Cardiac muscle cell (in vitro differentiated cells and primary cell): ENCODE data around the gene REN. TPM values are rescaled to one million over a fixed set of nuclear protein-coding genes. Genes with fewer than 3 reads are reported as not detected.

Experiments
- DNase-seq, 2 donors: peaks; one replicate each; pipeline versions ENCODE4 v3.0.0 to v3.0.0-alpha.2; 2010 to 2017; ENCODE audit warnings: low read depth in 1 of 2, low spot score in 1 of 2
- H3K27ac ChIP-seq: fragments of 200-600 bp; sonication (generic); 2 replicates; pipeline ENCODE4 v1.5.1; 2016
- H3K27me3 ChIP-seq: fragments of 200-600 bp; sonication (generic); 2 replicates; pipeline ENCODE4 v1.6.0; 2016; ENCODE audit warnings: control low read depth
- H3K36me3 ChIP-seq: fragments of 200-600 bp; sonication (generic); 2 replicates; pipeline ENCODE4 v1.5.1; 2016; ENCODE audit warnings: control low read depth
- H3K4me1 ChIP-seq: fragments of 200-600 bp; sonication (generic); 2 replicates; pipeline ENCODE4 v1.8.1; 2017; ENCODE audit warnings: low read depth, mild to moderate bottlenecking, mixed run types
- H3K4me3 ChIP-seq: fragments of 200-600 bp; sonication (generic); 2 replicates; pipeline ENCODE4 v1.5.1; 2016; ENCODE audit warnings: mild to moderate bottlenecking
- H3K9me3 ChIP-seq: fragments of 200-600 bp; sonication (generic); 2 replicates; pipeline ENCODE4 v1.5.1; 2017; ENCODE audit warnings: low read depth, mild to moderate bottlenecking, control low read depth
- polyA plus RNA-seq: library from polyadenylated mRNA; unstranded; fragments of >200 nt; fragmentation: Nextera tagmentation; extraction: Ambion mirVana; gene quantifications from 2 replicates; pipeline ENCODE4 v1.2.1, GENCODE V29; 2016
- total RNA-seq: library from RNA; depleted of rRNA; stranded (reverse); fragments of >200 nt; gene quantifications from 2 replicates; pipeline ENCODE4 v1.2.3, GENCODE V29; 2016
- TF ChIP-seq, protein P1 (sequence below): IDR thresholded peaks from 2 replicates; pipeline ENCODE4 v1.5.1; 2012; ENCODE audit warnings: low read depth, mild to moderate bottlenecking, low read length

The REN gene
- total and polyA plus RNA-seq, 2 experiments from 2014 or later: 3.5 TPM; not detected in 1

DNA sequence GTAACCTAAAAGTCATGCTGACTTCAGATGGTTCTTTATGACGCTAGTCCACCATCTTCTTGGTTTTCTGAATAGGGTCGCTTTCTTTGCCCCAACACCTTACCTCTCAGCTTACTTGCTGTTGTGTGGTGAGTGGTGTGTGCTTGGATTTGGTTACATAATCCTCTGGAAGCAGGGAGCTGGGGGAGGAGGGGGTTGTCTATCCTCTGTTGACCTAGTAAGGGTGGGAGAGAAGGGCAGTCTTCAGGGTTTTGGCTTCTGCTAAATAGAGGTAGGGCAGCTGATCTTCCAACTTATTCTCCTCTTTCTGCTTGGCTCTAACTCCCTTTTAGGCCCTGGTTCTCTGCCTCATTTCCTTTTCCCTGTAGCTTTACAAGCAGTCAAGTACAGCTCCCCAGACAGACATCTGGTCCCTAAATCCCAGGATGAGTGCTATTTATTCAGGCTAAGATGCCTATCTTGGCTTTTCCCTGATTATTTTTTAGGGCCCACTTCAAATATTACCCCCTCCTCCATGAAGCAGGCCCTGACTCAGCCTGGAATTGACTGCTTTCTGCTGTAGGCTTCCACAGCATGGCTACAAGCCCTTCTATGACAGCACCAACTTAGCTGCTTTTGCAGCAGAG lies 6.4 kb upstream of the REN start:
- TF ChIP-seq, protein P1, sequence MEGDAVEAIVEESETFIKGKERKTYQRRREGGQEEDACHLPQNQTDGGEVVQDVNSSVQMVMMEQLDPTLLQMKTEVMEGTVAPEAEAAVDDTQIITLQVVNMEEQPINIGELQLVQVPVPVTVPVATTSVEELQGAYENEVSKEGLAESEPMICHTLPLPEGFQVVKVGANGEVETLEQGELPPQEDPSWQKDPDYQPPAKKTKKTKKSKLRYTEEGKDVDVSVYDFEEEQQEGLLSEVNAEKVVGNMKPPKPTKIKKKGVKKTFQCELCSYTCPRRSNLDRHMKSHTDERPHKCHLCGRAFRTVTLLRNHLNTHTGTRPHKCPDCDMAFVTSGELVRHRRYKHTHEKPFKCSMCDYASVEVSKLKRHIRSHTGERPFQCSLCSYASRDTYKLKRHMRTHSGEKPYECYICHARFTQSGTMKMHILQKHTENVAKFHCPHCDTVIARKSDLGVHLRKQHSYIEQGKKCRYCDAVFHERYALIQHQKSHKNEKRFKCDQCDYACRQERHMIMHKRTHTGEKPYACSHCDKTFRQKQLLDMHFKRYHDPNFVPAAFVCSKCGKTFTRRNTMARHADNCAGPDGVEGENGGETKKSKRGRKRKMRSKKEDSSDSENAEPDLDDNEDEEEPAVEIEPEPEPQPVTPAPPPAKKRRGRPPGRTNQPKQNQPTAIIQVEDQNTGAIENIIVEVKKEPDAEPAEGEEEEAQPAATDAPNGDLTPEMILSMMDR: no peak
- no peak for DNase-seq
- H3K27me3 ChIP-seq: peaks cover 32% of the 10 kb centered on the region
- H3K27ac ChIP-seq: no peak overlapping the region
- no peaks in the 10 kb centered on the region for H3K36me3 ChIP-seq
- no peaks in the 10 kb centered on the region for H3K9me3 ChIP-seq
- no peak overlapping the region for H3K4me3 ChIP-seq
- no peaks in the 10 kb centered on the region for H3K4me1 ChIP-seq

DNA sequence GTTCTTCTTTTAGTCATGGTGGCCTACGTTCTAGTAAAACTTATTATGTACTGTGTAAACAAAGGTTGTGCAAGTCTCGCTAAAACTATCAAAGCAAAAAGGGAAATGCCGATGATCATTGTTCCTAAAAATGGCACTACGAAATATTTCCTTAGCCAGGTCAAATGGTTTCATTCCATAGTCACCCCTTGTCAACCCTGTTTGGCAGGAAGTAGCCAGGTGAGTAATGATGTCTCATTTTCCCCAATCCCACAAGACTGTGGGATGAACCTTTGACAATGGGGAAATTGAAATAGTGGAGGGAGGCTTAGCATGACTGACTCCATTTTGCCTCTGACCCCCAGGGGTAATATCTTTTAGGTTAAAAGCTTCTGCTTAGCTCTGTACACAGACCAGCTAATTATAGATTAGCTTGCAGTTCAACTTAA lies 5.6 kb upstream of the REN start:
- H3K4me3 ChIP-seq: no peak overlapping the region
- DNase-seq: peak in 1 of 2 donors; percentile 31
- H3K9me3 ChIP-seq: no peaks in the 10 kb centered on the region
- H3K27me3 ChIP-seq: peaks cover 30% of the 10 kb centered on the region
- TF ChIP-seq, protein P1: no peak
- H3K27ac ChIP-seq: no peak overlapping the region
- H3K4me1 ChIP-seq: no peaks in the 10 kb centered on the region
- no peaks in the 10 kb centered on the region for H3K36me3 ChIP-seq

DNA sequence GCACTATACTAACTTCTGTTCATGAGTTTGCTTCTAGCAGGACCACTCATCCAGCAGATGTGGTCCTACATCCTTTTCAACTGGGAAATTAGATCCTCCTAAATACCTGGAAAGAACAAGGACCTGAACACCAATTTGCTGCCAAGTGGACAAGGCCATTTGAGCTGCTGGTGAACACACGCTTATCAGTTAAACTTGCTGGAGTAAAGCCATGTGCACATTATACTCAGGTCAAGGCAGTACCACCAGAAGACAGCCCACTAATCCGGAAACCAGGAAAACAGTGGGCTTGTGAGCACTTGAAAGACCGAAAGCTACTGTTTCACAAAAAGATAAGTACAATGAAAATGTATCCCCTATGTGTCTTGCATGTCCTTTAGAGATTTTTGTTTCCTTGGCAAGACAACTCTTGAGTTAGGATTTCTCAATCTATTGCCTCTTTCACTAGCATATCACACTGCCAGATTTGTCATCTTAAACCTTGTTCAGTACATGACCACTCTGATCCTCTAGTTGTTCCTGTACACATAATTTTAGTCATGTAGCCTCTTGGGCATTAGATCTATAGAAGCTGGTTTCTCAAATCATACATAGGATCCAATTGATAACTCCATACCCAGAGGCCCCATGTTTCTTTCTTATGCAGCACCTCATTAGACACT lies 4.5 kb upstream of the REN start:
- TF ChIP-seq, protein P1: no peak
- Histone ChIP-seq H3K27me3 (peaks cover 21% of the 10 kb centered on the region), H3K27ac (no peak overlapping the region), H3K4me3 (no peak overlapping the region), H3K36me3 (no peaks in the 10 kb centered on the region), H3K4me1 (no peaks in the 10 kb centered on the region), H3K9me3 (no peaks in the 10 kb centered on the region)
- DNase-seq: no peak

DNA sequence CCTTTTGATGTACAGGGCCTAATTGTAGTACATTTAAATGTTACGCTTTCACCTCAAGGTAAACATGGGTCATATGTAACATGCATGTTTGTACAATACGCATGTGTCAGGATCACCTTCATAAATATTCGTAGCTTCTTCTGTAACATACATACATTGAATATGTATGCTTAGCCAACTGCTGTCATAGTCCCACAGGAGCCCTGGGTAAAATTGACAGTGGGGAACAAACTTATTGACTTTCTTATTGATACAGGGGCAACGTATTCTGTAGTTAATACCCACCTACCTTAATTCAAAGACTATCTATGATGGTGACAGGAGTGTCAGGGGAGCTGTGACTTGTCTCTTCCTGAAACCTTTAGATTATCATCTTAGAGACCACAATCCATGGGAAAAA lies 3.7 kb upstream of the REN start:
- TF ChIP-seq, protein P1: no peak
- no peak for DNase-seq
- Histone ChIP-seq H3K27ac (no peak overlapping the region), H3K4me3 (no peak overlapping the region), H3K36me3 (no peaks in the 10 kb centered on the region), H3K27me3 (peaks cover 13% of the 10 kb centered on the region), H3K4me1 (no peaks in the 10 kb centered on the region), H3K9me3 (no peaks in the 10 kb centered on the region)

DNA sequence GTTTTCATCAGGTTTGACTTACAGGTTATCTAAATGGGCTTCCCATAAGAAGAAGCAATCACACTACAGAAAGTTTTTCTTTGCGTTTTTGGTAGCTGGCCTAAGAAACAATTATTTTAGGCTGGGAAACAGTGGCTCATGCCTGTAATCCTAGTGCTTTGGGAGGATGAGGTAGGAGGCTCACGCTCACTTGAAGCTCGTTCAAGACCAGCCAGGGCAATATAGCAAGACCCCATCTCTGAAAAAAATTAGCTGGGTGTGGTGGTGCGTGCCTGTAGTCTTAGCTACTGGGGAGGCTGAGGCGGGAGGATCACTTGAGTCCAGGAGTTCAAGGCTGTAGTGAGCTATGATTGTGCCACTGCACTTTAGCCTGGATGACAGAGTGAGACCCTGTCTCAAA lies 1.6 kb upstream of the REN start:
- Histone ChIP-seq H3K36me3 (no peaks in the 10 kb centered on the region), H3K4me1 (no peaks in the 10 kb centered on the region), H3K27ac (no peak overlapping the region), H3K4me3 (no peak overlapping the region), H3K27me3 (no peaks in the 10 kb centered on the region), H3K9me3 (no peaks in the 10 kb centered on the region)
- TF ChIP-seq, protein P1: no peak
- no peak for DNase-seq
